Stimulated activated CD8-positive, alpha-beta memory T cell treated with anti-CD3 and anti-CD28 coated beads, Interleukin-15, amount 100 ng/mL, for 1 hour (primary cell): ENCODE results near the gene COA8.

Experiments used
- DNase-seq: peaks from one replicate; pipeline ENCODE4 v3.0.0-alpha.2; 2020; ENCODE audit warnings: low read depth

COA8 gene

DNA sequence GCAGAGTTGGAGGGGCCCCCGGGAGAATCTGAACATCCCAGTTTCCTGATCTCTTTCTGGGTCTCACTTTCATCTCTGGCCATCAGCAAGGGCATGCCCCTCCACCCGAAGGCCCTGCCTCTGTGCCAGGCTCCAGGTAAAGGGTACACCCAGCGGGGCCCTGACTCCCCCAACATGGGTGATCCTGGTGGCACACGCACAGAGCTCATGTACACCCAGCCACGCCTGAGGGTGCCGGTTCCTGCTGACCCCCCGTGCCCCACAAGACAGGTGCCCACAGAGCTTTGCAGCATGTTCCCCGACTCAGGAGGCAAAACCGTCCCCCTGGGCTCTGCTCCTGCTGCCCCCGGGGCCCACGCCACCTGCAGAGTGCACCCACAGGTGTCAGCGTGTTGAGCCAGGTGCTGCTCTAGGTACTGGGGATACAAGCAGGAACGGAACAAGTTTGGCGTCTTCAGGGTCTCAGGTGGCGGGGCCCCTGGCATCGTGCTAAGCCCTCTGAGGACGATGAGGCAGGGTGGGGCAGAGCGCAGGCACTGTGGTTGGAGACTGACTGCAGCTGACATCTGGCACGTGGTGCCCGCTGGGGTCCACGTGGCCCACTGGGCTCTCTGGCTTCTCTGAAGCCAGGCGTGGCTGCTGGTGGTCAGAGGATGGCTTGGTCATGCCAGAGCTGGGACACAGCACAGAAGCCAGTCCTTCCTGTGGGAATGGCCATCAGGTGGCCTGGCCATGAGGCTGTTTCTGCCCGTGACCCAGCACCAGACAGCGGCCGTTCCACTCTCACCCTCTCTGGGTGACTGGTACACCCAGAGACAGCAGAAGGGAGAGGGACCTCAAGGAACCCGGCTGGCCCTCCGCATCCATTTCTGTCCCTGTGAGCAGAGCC lies 14.1 kb upstream of the COA8 start:
- no peak for DNase-seq

GRCh38 chr14:103549361-103550311 lies 13.1 kb upstream of the COA8 start:
- no peak for DNase-seq

DNA sequence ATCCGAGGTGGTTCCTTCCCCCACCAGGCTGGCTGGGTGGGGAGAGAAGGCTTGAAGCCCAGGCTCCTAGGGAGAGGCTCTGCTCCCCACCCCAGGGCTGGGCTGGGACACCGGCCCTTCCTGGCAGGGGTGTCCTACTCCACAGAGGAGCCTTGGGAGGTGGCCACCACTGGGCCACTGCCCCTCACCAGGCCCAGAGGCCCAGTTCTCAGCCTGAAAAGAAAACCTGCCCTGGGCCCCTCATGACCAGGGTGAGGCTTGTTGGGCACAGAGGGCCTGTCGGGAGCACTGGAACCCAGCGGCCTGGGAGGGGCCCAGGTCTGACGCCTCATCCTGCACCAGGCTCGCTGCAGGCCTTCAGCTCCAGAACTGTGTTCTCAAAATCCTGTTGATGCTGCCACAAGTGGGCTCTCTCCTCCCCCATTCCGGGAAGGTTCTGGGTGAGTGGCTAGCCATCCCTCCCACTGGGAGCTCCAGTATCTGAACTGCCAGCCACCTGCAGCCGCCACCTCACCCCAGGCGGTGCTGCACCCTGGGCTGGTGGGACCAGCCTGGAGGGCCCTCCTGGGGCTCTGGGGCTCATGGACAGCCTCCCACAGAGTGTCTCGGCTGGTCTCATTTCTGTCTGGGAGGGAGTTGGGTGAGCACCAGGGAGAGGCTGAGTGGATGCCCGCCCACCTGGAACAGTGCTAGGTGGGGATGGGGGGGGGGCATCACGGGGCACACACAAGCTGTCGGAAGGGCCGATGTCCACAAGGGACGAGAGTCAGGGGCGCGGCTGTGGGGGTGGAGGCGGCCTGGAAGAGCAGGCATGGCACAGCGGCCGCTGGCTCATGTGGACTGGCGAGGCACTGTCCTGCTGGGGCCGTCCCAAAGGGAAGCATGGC lies 12.1 kb upstream of the COA8 start:
- DNase-seq: no peak

DNA sequence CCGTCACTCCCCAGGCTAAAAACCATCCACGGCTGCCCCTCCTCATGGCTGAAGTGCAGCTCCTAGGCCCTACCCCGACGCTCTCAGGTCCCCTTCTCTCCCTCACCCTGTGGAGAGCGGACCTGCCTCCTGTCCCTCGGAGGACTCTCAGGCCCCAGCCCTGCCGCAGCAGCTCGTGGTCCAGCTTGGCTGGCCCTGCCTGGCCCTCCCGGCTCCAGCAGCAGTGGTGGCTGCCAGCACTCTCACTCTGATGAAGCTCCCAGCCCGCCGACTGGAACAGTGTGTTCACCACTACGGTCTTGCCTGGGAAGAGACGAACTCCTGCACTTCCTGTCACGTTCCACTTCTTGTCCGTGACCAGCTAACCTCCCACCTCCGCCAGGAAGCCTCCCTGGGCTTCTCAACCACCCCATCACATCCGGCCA lies 11.4 kb upstream of the COA8 start:
- no peak for DNase-seq

DNA sequence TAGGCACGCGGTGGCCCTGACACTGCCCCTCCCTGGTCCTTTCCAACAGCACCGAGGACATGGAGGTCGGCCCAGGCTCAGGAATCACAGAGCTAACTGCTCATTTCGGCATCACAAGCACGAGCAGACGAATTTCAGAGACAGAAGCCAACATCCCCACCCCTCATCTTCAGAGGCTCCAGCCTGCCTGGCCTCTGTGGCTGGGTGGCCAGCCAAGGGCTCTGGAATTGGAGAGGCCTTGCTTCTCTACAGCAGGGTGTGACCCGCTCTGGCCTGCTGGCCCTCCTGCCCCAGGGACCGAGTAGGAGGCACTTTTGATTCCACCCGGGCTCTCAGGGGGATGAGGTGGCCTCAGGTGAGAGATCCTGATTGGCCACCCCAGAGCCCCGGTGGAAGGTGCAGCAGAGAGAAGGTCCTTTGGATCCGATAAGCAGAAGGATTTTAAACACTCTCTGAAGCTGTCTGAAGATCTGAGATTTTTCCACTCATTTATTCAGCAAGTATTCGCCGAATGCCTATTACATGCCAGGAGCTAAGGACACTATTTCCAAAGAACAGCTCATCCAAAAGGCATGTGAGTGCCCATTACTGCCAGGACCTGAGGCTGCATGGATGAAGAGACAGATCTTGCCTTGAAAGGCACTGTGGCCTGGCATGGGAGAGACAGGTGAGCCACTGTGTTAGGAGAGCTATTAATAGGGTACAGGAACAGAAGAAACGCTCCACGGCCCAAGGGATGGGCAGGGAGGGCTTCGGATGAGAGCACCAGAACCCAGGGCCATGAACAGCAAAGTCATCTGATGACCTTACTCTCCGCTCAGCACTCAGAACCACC lies 10.5 kb upstream of the COA8 start:
- no peak for DNase-seq

GRCh38 chr14:103552846-103553210 lies 9.9 kb upstream of the COA8 start:
- no peak for DNase-seq

- DNase-seq: no peak
These were observed 7.0 kb upstream of the COA8 start for GRCh38 chr14:103555559-103556337.

- DNase-seq: no peak
These were observed 5.6 kb upstream of the COA8 start for GRCh38 chr14:103556946-103557758.

GRCh38 chr14:103558071-103558882 lies 4.5 kb upstream of the COA8 start:
- no peak for DNase-seq

GRCh38 chr14:103559766-103560165 lies 3.0 kb upstream of the COA8 start:
- no peak for DNase-seq

GRCh38 chr14:103560691-103561090 lies 2.1 kb upstream of the COA8 start:
- no peak for DNase-seq

DNA sequence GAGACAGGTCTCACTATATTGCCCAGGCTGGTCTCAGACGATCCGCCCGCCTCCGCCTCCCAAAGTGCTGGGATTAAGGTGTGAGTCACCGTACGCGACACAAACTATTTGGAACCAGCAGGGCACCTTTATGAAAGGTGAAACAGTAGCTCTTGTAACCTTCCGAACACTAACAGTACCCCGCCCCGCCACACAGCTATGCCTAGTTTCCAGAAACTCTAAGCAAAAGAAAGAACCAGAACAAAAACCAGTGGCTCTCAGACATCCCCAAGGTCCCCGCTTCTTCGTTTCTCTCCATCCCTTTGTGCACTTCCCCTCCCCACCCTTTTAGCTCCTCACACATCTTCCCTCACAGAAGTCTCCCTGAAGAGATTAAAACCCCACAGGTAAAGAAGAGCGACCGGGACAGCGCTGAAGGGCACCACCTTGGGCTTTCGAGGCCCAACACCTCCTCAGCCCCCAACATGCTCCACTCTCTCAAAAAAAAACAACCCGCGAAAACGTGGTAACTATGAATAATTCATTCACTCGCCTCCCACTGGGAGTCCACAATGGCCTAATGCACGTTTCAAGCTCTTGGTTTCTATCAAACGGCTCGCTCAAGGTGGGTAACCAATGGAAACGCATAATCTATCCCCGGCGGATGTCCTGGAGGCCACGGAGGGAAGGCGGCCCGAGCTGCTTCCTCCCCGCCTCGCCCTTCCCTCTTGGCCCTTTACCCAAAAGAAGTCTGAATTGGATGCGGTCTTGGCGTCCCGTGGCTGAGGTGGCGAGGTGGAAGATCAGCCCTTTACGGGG lies 1.2 kb upstream of the COA8 start:
- no peak for DNase-seq

DNA sequence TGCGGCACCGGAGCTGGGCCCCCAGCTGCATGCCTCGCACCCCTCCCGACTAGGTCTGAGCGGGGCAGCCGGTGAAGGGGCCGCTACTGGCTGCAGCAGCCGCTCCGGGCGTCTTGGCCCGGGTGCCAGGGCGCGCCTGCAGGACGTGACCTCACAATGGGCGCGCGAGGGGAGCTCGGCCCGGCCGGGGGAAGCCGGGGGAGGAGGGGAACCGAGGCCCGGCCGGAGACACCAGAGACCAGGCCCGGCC lies 656 bp upstream of the COA8 start:
- DNase-seq: no peak

- no peak for DNase-seq
These were observed 463 bp downstream of the COA8 start for GRCh38 chr14:103563226-103563620.

DNA sequence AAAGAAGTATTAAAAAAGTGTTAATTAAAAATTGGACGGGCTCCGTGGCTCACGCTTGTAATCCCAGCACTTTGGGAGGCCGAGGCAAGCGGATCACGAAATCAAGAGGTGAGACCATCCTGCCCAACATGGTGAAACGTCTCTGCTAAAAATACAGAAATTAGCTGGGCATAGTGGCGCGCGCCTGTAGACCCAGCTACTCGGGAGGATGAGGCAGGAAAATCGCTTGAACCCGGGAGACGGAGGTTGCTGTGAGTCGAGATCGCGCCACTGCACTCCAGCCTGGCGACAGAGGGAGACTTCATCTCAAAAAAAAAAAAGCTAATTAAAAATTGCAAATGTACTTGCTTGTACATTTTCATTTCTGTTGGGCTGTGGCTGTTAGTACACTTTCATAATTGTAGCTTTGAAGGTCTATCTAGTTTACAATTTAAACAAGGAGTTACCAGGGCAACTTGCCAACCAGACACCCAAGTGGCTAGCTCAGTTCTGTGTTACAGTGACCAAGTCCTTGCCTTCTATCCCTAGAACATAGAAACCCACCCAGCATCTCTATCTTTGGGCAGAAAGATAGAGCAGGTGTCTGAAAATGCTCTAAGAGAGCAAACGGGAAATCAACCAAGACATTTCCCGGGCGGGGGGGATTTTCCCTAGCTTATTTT lies 1.2 kb downstream of the COA8 start:
- no peak for DNase-seq

GRCh38 chr14:103568952-103569351 lies 6.2 kb downstream of the COA8 start:
- DNase-seq: no peak

DNA sequence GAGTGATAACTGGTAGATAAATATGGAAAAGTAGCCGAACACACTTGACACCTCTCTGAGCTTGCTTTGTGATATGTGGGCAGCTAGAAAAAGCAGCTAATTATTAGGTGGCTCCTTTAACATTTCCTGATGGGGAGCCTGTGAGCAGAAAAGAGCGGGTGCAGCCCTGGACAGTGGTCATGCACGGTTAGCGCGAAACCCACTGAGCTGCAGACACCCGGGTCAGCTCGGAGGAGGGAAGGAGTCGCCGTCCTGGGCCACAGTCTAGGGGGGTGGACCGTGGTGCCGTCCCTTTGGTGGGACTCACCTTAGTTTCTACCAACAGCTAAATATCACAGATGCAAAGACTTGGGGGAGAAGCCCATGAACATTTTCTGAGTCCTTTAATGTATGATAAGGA lies 6.6 kb downstream of the COA8 start:
- DNase-seq: no peak
